Measurements from ENCODE around the gene DBF4.

- TF ChIP-seq, protein P1, sequence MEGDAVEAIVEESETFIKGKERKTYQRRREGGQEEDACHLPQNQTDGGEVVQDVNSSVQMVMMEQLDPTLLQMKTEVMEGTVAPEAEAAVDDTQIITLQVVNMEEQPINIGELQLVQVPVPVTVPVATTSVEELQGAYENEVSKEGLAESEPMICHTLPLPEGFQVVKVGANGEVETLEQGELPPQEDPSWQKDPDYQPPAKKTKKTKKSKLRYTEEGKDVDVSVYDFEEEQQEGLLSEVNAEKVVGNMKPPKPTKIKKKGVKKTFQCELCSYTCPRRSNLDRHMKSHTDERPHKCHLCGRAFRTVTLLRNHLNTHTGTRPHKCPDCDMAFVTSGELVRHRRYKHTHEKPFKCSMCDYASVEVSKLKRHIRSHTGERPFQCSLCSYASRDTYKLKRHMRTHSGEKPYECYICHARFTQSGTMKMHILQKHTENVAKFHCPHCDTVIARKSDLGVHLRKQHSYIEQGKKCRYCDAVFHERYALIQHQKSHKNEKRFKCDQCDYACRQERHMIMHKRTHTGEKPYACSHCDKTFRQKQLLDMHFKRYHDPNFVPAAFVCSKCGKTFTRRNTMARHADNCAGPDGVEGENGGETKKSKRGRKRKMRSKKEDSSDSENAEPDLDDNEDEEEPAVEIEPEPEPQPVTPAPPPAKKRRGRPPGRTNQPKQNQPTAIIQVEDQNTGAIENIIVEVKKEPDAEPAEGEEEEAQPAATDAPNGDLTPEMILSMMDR (conservative IDR thresholded peaks at IDR 0.05; ENCODE audit: low read depth, low read length) = no peak
- no peak for TF ChIP-seq POLR2A (IDR thresholded peaks at IDR 0.05; ENCODE audit: low read depth, low read length)
- no peak for TF ChIP-seq SMC3 (IDR thresholded peaks at IDR 0.05; ENCODE audit: low read depth, low read length)
- TF ChIP-seq RCOR1 (IDR thresholded peaks at IDR 0.05; ENCODE audit: insufficient replicate concordance, low read length) = no peak
- TF ChIP-seq FOS (IDR thresholded peaks at IDR 0.05; ENCODE audit: low read depth, low read length) = no peak
- no peak for TF ChIP-seq ELK1 (IDR thresholded peaks at IDR 0.05; ENCODE audit: borderline replicate concordance, low read depth, low read length)
- no peak for TF ChIP-seq RAD21 (IDR thresholded peaks at IDR 0.05; ENCODE audit: low read length)
- TF ChIP-seq MAFK (IDR thresholded peaks at IDR 0.05; ENCODE audit: low read depth, low read length) = no peak
- TF ChIP-seq RFX5 (IDR thresholded peaks at IDR 0.05; ENCODE audit: low read depth, low read length) = no peak
- no peak for TF ChIP-seq MXI1 (IDR thresholded peaks at IDR 0.05; ENCODE audit: borderline replicate concordance, low read depth, low read length)
Measured at GRCh38 chr7:87933953-87934698, 57.8 kb downstream of the DBF4 start, which contains the start of gene ADAM22.

All from IMR-90 (cell line).